HG02610 (cell line): ENCODE data around the gene PKN1.
"Not testable (repeated sequence)": the region's sequence is repeated elsewhere in the genome, so short reads cannot be mapped to it uniquely, and the experiment has no call there.

ENCODE experiments used
- ATAC-seq: cut with Tn5 transposase; IDR thresholded peaks from one replicate; pipeline ENCODE4 v1.9.1; 2021; ENCODE audit warnings: mild to moderate bottlenecking, moderate library complexity; ENCODE audit not compliant: unreplicated experiment

PKN1 gene

GRCh38 chr19:14452303-14452702 lies 19.2 kb downstream of the PKN1 start:
- not testable (repeated sequence) for ATAC-seq

DNA sequence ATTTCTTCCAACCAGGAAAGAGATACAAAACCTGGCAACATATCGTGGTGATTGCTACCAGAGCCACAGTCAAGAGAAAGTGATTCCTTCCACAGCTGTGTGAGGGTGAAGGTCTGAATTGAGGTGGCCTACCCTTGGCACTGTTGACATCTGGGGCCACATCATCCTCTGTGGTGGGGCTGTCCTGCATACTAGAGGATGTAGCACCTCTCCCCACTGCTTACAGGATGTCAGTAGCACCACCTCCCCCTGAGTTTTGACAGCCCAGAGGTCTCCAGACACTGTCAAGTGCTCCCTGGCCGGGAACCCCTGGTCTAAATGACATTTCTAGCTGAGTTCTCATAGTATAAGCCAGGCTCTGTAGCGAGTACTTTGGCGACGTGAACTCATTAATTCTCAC lies 26.6 kb downstream of the PKN1 start:
- no peak for ATAC-seq

GRCh38 chr19:14460935-14461334 lies 27.8 kb downstream of the PKN1 start:
- no peak for ATAC-seq

DNA sequence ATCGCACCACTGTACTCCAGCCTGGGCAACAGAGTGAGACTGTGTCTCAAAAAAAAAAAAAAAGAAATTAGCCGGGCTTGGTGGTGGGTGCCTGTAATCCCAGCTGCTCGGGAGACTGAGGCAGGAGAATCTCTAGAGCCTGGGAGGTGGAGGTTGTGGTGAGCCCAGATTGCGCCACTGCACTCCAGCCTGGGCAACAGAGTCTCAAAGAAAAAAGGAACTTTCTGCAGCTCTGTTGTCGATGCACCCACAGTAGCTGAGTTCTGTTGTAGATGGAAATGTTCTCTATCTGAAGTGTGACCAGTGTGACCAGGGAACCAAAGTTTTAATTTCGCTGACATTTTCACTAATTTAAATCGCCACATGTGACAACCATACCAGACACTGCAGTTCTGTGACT lies 29.3 kb downstream of the PKN1 start:
- ATAC-seq, result not testable (repeated sequence)

DNA sequence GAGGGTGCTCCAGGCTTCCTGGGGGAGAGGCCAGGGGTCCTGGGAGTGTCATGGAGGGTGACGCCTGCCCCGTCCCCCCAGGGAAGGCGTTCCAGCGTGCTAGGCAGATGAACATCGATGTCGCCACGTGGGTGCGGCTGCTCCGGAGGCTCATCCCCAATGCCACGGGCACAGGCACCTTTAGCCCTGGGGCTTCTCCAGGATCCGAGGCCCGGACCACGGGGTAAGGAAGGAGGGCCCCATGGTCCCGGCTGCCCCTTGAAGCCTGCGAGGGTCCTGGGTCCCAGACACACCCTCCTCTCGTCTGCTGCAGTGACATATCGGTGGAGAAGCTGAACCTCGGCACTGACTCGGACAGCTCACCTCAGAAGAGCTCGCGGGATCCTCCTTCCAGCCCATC lies 30.6 kb downstream of the PKN1 start:
- ATAC-seq, result no peak

GRCh38 chr19:14467391-14467790 lies 34.3 kb downstream of the PKN1 start:
- no peak for ATAC-seq

GRCh38 chr19:14467816-14468215 lies 34.7 kb downstream of the PKN1 start:
- no peak for ATAC-seq

DNA sequence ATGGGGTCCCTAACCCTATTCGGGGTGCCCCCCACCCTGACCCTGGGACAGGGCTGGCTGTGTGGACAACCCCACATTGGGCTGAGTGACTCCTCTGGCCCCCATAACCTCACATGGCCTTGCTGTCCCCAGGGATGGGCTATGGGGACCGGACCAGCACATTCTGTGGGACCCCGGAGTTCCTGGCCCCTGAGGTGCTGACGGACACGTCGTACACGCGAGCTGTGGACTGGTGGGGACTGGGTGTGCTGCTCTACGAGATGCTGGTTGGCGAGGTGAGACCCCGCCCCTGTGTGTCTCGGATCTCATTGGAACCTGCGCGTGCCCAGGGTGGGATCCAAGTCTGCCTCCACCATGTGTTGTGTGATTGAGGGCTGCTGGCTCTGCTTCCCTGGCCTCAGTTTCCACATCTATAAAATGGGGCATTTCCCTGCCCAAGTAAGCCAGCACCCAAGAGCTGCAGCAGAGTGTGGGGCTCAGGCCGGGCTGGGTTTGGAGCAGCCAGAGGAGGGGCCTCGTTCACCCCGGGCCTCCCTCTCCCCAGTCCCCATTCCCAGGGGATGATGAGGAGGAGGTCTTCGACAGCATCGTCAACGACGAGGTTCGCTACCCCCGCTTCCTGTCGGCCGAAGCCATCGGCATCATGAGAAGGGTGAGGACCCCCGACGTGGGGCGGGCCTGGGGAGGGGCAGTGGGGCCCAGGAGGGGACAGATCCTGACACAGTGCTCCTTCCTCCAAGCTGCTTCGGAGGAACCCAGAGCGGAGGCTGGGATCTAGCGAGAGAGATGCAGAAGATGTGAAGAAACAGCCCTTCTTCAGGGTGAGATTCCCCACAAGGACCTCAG lies 37.1 kb downstream of the PKN1 start:
- no peak for ATAC-seq

GRCh38 chr19:14471436-14472187 lies 38.5 kb downstream of the PKN1 start:
- no peak for ATAC-seq

- ATAC-seq, result no peak
Observed at GRCh38 chr19:14472202-14472938, 39.3 kb downstream of the PKN1 start.

GRCh38 chr19:14473073-14473977 lies 40.2 kb downstream of the PKN1 start:
- no peak for ATAC-seq

DNA sequence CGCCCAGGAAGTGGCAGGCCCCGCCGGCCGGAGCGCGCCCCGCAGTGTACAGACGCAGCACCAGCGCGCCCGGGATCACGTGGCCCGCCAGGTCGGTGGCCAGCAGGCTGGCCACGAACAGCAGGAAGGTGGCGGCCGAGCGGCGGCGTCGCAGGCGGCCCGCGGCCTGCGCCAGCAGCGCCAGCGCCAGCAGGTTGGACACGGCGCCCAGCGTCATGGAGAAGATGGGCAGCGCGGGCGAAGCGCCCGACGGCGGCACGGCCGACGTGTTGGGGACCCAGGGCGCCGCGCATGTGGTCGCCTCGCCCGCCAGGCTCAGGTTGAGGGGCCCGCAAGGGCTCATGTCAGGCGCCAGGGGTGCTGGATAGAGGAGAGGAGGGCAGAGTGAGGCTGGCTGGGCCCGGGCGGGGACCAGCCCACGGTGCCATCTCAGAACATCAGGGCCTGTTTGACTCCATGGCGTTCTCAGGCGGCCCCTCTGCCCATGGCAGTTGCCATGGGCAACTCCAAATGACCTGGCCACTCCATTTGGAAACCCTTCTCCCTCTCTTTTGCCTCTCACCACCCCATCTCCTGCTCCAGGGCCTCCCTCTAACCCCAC lies 41.0 kb downstream of the PKN1 start:
- ATAC-seq, result no peak

DNA sequence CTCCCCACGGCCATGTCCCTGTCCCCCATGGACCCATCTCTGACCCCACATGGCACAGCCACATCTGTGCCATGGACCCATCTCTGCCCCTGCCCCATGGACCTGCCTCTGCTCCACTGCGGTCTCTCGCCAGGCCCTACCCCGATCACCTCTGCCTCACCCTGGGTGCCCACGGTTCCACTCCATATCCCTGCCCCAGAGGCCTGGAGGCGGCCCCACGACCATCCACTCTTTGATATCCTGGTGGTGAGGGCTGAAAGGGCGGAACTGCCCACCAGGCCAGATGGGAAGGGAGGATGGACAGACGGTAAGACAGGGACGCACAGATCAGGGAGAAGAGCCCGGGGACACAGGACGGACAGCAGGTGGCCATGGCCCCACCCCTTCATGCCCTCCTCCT lies 41.7 kb downstream of the PKN1 start:
- no peak for ATAC-seq

- ATAC-seq, result no peak
Observed at GRCh38 chr19:14475251-14476073, 42.4 kb downstream of the PKN1 start, which contains the start of gene PTGER1. Gene PTGER1, minus strand, starts transcription at chr19:14475354. Its CDS starts 1,034 bp downstream, at chr19:14474320.

DNA sequence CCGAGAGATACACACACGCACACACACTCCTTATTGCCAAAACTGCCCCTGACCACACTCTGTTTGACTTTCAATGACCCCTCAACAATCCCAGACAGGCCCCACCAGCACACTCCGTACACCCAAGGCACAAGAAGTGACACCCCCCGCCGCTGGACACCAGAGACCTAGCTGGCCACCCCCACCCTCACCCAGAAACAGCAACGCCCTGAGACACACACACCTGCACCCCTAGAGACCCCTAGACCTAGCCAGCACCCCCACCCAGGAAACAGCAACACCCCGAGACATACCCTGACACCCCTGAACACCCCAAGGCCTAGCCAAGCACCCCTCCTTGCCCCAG lies 43.2 kb downstream of the PKN1 start:
- no peak for ATAC-seq

GRCh38 chr19:14476673-14477401 lies 43.7 kb downstream of the PKN1 start:
- ATAC-seq, result no peak

DNA sequence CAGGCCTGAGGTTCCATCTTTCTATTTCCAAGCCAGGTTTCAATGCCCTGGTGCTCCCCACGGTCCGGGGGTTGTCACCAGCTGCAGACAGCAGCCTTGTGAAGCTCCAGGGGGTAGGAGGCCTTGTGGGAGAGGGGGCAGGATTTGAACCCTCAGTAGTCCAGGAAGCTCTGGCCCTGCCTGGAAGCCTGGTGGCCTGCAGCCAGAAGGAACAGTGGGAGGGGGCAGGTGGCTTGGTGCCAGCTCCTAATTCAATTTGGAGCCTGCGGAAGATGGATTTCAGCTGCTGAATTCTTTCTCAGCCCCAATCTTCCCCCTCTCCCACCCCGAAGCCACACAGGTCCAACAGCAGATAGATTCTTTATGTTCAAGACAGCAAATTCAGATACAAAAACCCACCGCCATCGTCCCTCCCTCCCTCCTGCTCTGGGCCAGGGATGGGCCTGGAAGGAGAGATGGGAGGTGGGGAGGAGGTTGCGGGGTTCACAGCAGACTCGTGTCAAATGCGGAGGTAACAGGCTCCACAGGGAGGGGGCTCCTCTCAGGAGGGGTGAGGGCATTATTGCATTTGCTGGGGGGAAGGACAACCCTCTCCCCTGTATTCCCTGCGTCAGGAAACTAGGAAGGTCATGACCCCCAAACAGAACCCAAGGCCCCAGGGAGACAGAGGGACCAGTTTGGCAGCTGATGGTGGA lies 44.5 kb downstream of the PKN1 start:
- ATAC-seq, result no peak

- ATAC-seq, result no peak
Observed at GRCh38 chr19:14478113-14478545, 45.0 kb downstream of the PKN1 start.
